ENCODE results near the gene C1orf105. TPM values are rescaled to one million over a fixed set of nuclear protein-coding genes. Genes with fewer than 3 reads are reported as not detected.
"Not testable (repeated sequence)": the region's sequence is repeated elsewhere in the genome, so short reads cannot be mapped to it uniquely, and the experiment has no call there.

Gene C1orf105
- total RNA-seq = 25.2 TPM
- long read RNA-seq, transcript C1orf105-201 (5 exons, 888 nt) = major isoform, 6 of 8 reads
- long read RNA-seq, partial matches to known transcripts = 0 of 8 reads
- long read RNA-seq, other reads (novel, unspliced or antisense) = 2 of 8 reads

GRCh38 chr1:172420385-172420784 lies at the start of gene C1orf105:
TSS of gene C1orf105 (plus strand) at chr1:172420685. CDS start at chr1:172420886, 201 bp downstream.
- ATAC-seq (no peak), DNase-seq (ENCODE audit: missing footprints) (no peak)
- intact Hi-C loops (cut with DNase I) = no loop called here

- ATAC-seq; DNase-seq (ENCODE audit: missing footprints); intact Hi-C loops (cut with DNase I): not testable (repeated sequence)
Measured at GRCh38 chr1:172371646-172372045, 48.8 kb upstream of the C1orf105 start.

GRCh38 chr1:172373864-172374263 lies 46.6 kb upstream of the C1orf105 start:
- DNase-seq (ENCODE audit: missing footprints) = no peak
- intact Hi-C loops (cut with DNase I) = no loop called here
- no peak for ATAC-seq

GRCh38 chr1:172375211-172375631 lies 45.3 kb upstream of the C1orf105 start:
- ATAC-seq (no peak), DNase-seq (ENCODE audit: missing footprints) (no peak)
- intact Hi-C loops (cut with DNase I) = no loop called here

- intact Hi-C loops (cut with DNase I) = no loop called here
- no peak for DNase-seq (ENCODE audit: missing footprints)
- ATAC-seq = no peak
Measured at GRCh38 chr1:172376431-172376830, 44.1 kb upstream of the C1orf105 start.

- intact Hi-C loops (cut with DNase I) = no loop called here
- no peak for ATAC-seq
- no peak for DNase-seq (ENCODE audit: missing footprints)
Measured at GRCh38 chr1:172377565-172377964, 42.9 kb upstream of the C1orf105 start.

GRCh38 chr1:172378109-172378760 lies 42.2 kb upstream of the C1orf105 start:
- intact Hi-C loops (cut with DNase I) = no loop called here
- DNase-seq (ENCODE audit: missing footprints) = no peak

GRCh38 chr1:172380441-172381244 lies 39.8 kb upstream of the C1orf105 start:
- DNase-seq (ENCODE audit: missing footprints) (no peak), ATAC-seq (no peak)
- intact Hi-C loops (cut with DNase I) = no loop called here

More at GRCh38 chr1:172378109-172378760, 42.2 kb upstream of the C1orf105 start:
- no peak for ATAC-seq

- no peak for DNase-seq (ENCODE audit: missing footprints)
- no peak for ATAC-seq
- intact Hi-C loops (cut with DNase I) = no loop called here
Measured at GRCh38 chr1:172381946-172382345, 38.5 kb upstream of the C1orf105 start.

GRCh38 chr1:172382406-172382805 lies 38.1 kb upstream of the C1orf105 start:
- intact Hi-C loops (cut with DNase I) = no loop called here

GRCh38 chr1:172382990-172383389 lies 37.5 kb upstream of the C1orf105 start:
- intact Hi-C loops (cut with DNase I) = no loop called here
- no peak for ATAC-seq
- no peak for DNase-seq (ENCODE audit: missing footprints)

More at GRCh38 chr1:172382406-172382805, 38.1 kb upstream of the C1orf105 start:
- DNase-seq (ENCODE audit: missing footprints) = no peak
- no peak for ATAC-seq

- DNase-seq (ENCODE audit: missing footprints) = no peak
- ATAC-seq = no peak
- intact Hi-C loops (cut with DNase I) = no loop called here
Measured at GRCh38 chr1:172383536-172383935, 36.9 kb upstream of the C1orf105 start.

- DNase-seq (ENCODE audit: missing footprints) = no peak
- intact Hi-C loops (cut with DNase I) = no loop called here
- no peak for ATAC-seq
Measured at GRCh38 chr1:172384656-172385055, 35.8 kb upstream of the C1orf105 start.

GRCh38 chr1:172386046-172386445 lies 34.4 kb upstream of the C1orf105 start:
- intact Hi-C loops (cut with DNase I) = no loop called here
- ATAC-seq (no peak), DNase-seq (ENCODE audit: missing footprints) (no peak)

GRCh38 chr1:172388490-172388889 lies 32.0 kb upstream of the C1orf105 start:
- intact Hi-C loops (cut with DNase I) = no loop called here
- ATAC-seq = no peak

GRCh38 chr1:172390301-172390682 lies 30.2 kb upstream of the C1orf105 start:
- peak; percentile 60 for ATAC-seq
- DNase-seq (ENCODE audit: missing footprints) = no peak
- intact Hi-C loops (cut with DNase I) = loop anchor here (10.0 kb wide), 2 partner anchors 65 to 95 kb away; no protein-coding TSS in a partner anchor

More at GRCh38 chr1:172388490-172388889, 32.0 kb upstream of the C1orf105 start:
- peak; percentile 43 for DNase-seq (ENCODE audit: missing footprints)

GRCh38 chr1:172390683-172391551 lies 29.6 kb upstream of the C1orf105 start:
- peak; percentile 56 for DNase-seq (ENCODE audit: missing footprints)
- intact Hi-C loops (cut with DNase I) = loop anchor here (10.0 kb wide), 2 partner anchors 66 to 96 kb away; no protein-coding TSS in a partner anchor
- peak; percentile 26 for ATAC-seq

GRCh38 chr1:172391976-172392375 lies 28.5 kb upstream of the C1orf105 start:
- intact Hi-C loops (cut with DNase I) = loop anchor here (10.0 kb wide), 2 partner anchors 67 to 97 kb away; no protein-coding TSS in a partner anchor
- ATAC-seq = no peak

GRCh38 chr1:172393354-172393753 lies 27.1 kb upstream of the C1orf105 start:
- intact Hi-C loops (cut with DNase I) = loop anchor here (10.0 kb wide), 2 partner anchors 69 to 99 kb away; no protein-coding TSS in a partner anchor
- no peak for ATAC-seq

More at GRCh38 chr1:172391976-172392375, 28.5 kb upstream of the C1orf105 start:
- no peak for DNase-seq (ENCODE audit: missing footprints)

More at GRCh38 chr1:172393354-172393753, 27.1 kb upstream of the C1orf105 start:
- no peak for DNase-seq (ENCODE audit: missing footprints)
